ENCODE results near the gene SPRTN.

The SPRTN gene

DNA sequence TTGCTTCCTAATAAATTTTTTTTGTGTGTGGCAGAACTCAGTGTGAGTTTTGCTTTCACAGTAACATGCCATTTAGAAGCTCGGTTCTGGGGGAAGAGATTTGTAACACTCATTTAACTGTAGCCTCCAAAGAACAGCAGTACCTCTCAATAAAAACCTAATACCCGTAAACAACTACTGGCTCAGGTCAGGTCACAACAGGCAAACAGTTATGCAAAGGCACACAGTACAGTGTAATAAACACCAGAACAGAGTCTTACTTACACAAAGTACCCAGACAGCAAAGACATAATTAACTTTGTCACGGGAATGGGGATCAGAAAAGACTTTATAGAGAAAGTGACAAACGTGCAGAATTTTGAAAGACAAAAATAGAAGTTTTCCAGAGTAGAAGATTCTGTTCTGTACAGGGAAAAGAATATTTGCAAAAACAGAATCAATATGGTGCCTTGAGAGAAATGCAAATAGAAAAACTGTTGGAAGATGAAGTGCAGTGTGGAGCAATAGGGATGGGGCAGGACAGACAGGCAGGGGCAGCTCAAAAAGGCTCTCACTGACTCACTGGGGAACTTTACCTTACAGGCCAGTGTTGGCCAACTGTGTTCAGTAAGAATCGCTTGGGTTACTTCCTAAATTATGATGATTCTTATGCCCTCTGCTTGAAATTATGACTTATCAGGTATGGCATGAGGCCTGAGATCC is 45.2 kb downstream of the SPRTN start:
- no peak for DNase-seq

DNA sequence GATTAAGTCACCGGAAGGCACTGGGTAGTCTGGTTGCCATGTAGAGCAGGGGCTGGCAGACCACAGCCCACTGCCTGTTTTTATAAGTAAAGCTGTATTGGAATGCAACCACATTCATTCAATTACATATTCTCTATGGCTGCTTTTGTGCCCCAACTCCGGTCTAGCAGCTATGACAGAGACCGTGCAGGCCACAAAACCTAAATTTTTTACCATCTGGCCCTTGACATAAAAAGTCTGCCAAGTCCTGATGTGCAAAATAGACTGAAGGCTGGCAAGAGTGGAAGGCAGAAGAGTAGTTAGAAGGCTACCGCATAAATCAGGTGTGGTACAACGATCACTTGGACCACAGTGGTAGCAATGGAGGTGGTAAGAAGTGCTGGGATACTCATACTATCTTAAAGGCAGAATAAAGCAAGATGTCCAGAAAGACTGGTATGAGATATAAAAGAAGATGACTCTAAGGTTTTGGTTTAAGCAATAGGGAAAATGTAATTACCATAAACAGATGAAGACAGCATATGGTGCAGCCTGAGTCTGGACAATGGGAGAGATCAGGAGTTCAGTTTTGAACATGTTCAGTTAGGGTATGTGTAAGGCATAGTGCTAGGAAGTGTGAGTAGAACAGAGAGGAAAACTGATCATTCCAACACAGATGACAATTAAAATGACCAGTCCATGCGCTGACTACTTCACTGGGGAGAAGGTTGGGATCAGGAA is 46.8 kb downstream of the SPRTN start:
- DNase-seq: no peak

DNA sequence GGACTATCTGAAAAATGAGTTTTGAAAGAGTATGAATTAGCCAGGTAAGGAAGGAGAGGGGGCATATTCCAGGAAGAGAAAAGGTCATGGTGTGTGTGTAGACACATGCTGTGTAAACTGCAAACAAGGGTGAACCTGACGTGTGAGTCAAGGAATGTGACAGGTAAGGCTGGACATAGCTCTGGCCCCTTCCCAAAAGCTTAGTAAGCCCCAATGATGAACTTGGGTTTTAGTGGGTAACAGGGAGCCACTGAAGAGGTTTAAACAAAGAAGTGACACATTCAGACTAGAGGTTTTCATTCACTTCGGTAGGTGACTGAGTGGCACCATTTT is 47.3 kb downstream of the SPRTN start:
- no peak for DNase-seq

DNA sequence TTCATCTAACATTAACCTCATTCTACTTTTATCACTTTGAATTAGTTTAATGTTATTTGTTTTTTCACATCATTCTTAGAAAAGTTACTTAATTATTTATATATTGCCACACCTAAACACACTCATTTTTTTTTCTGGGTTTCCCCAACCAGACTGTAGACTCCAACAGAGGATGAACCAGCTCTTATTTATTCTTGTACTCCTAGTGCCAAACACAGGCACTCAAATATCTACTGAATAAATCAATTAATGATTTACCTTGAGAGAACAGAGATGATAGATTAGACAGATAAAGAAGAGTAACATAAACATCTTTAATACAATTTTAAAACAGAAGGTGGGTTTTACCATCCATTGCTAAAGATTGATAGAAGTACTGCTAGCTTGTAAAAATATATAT is 48.4 kb downstream of the SPRTN start:
- no peak for DNase-seq

DNA sequence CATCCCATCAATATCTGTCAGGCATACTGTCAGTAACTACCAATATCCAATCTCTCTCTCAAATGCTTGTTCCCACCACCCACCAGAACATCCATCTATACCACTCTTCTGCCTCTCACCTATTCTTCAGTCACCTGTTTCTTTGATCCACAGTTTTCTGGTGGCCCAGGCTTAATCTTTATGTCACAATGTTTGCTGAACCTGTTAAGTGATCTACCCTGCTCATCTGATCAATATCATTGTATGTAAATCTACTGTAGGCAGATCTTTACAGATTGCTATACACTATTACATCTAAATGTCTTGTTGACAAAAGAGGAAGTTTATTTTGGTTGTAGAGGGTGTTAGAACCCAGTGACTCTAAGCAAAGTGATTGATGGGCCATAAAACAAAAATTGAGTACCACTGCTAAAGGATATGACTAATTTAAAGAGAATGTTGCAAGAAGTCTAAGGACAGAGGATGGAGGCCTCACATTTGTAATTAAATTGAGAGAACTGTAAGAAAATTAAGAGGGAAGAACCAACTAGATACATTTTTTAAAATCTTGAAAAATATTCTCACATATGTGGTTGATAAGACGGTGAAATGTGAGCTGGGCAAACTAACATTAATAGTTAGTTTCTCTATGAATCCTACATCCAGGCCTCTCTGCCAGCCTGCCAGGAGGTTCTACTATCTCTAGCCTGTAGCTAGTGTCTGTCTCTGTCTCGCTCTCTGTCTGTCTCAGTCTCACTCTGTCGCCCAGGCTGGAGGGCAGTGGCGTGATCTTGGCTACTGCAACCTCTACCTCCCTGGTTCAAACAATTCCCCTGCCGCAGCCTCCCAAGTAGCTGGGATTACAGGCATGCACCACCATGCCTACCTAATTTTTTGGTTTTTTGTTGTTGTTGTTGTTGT is 49.9 kb downstream of the SPRTN start:
- DNase-seq: no peak

DNA sequence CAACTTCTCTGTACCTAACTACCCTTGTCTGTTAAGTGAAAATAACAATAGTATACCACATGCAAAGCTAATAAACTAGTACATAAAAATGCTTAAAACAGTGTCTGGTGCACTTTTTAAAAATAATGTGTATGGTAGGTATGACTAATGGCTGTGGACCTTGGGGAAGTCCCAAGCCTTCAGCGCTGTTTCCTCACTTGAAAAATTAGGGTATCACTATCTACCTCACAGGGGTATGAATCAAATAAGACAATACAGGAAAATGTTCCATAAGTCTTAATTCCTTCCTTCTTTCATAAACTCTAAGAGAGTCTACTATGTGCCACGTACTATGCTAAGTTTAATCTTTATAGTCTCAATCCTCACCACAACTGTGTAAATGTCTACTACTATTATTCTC is 52.0 kb downstream of the SPRTN start:
- DNase-seq: no peak

DNA sequence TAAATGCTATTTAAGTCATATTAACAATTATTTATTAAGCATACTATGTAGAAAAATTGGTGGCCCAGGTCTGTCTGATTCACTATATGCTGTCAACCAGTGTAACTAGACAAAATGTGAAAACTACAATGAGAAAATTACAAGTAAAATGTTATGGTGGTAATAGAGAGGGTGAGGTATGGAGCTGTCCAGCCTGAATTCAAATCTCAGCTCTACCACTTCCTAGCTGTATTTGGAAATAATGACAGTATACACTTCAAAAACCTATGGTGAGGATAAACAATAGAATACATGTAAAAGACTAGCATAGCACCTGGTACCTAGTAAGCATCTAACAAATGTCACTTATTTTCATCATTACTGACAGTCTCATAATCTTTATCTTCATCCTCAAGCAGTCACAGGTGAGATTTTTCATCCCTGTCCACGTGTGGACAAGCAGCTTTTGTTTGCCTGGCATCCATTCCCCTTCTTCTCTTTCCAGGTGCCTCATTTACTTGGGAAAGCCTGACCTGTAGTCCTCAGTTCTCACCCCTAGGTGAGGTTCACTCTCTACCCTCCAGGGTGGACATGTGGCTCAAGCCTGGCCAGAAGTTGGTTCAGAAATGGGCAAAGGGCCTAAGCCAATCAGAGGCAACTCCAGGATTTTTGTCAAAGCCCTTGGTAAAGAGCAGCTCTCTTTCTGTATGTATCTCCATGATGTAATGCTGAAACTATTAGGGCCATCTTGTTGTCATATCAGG is 54.5 kb downstream of the SPRTN start:
- no peak for DNase-seq

DNA sequence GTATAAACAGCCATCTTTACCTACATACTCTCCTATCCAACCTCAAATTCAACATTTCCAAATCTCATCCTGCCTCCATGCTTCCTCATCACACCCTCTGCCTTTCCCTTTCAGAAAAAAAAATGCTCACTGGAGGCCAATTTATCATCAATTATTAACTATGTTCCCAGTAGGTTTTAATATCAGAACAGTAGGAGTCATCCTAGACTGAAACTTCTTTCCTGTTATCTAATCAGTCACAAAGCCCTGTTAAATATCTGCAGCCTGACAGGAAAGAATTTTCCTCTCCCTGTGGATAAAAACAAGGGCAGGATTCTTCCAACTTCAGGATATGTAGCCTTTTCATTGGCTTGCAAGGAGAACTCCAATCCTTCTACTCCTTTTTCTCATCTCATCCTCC is 55.6 kb downstream of the SPRTN start:
- no peak for DNase-seq

DNA sequence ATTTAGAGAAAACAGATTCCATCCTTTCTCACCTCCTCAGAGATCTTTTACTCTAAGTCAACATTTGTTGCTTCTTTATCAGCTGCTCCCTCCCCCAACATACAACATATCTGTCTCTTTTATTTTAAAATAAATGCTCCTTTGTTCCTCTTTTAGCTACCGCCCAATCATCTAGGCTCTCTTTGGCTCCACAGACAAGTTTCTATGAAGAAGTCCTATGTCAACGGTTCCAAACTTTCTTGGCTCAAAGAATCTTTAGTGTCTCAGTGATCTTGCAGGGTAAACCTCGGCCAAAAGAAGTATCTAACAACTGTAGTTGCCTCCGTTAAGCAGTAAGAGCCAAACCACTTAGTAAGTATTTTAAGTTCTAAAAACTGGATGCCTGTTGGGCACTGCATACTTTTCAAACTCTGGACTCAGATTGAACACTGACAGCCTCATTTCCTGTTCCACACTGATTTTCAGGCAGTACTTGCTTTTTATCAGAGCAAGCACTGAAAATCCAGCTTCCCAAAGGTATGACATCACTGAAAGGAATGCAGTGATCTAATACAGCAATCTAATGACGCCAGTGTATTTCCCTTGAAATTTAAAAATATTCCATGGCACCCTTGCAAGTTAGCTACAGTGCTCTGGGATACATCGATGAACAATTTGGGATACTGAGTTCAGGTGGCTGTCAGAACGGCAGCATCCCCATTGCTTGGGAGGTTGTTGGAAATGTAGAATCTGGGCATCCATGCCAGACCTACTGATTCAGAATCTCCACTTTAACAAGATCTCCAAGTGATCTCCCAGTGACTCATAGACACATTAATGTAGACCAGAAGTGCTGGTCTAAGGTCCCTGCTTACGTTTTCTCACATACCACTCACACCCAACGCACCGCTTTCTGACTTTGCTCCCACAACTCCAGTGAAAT is 57.2 kb downstream of the SPRTN start:
- DNase-seq: no peak

DNA sequence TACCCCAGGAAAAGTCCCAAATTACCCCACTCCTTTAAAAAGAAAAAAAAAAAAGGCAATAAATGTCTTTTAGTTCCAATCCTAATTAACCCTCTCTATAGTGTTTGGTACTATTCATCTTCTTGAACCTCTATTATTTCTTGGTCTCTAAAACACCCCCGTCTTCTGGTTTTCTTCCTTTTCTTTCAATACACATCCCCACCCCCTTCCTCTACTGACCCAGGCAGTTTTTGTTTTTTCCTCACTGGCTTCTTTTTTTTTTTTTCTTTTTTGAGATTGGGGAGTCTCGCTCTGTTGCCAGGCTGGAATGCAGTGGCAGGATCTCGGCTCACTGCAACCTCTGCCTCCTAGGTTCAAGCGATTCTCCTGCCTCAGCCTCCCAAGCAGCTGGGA is 57.9 kb downstream of the SPRTN start:
- DNase-seq: no peak

DNA sequence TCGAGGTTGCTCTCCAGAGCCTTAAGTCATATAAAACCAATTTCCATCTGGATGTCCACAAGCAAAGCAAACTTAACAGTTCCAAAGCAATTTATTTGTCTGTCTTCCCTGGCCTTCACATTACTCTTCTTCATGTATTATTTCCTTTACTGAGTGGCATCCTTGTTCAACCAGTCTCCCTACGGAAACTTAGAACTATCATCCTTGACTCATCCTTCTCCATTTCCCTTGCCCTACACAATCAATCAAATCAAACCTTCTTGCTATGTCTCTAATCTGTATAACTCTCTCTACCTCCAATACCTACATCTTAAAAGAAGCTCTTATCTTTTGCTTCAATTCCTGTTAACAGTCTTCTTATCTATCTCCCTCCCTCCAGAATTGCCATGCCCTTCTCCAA is 58.5 kb downstream of the SPRTN start:
- DNase-seq: no peak

DNA sequence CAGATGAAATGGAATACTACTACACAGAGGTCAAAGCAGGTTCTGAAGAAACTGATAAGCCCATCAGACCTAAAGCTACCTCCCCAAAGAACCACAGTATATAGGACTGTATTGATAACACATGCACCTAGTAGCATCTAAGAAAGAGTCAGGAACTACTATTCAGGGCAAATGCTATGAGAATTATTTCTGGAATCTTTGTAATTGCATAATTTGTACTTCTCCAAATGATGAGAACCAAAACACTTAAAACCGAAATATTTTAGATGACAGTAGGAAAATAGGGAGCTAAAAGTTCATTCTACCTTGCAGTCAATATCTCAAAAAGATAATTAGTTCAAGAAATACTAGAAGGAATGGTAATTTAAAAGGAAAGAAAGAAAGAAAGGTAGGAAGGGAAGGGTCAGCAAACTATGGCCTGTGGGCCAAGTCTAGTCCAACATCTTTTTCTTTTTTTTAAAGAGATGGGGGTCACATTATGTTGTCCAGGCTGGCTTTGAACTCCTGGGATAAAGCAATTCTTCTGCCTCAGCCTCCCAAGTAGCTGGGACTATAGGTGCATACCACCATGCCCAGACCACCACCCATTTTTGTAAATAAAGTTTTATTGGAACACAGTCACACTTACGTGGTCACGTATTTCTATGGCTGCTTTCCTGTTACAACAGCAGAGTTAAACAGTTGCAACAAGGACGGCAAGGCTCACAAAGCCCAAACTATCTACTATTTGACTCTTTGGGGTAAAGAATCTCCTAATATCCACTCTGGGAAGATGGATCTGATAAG is 60.0 kb downstream of the SPRTN start:
- no peak for DNase-seq

DNA sequence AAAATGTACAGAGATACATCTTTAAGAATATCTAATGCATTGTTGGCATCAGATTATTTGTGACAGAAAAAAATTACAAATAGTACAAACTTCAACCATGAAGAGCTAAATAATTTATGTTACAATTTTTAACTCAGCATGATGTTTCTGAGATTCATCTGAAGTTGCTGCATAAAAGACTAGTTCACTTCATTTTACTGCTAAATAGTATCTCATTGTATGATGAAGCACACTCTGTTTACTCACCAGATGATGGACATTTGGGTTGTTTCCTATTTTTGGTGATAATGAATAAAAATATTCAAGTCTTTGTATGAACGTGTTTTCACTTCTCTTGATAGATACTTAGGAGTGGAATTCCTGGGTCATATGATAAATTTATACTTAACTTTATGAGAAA is 63.4 kb downstream of the SPRTN start:
- DNase-seq: no peak

DNA sequence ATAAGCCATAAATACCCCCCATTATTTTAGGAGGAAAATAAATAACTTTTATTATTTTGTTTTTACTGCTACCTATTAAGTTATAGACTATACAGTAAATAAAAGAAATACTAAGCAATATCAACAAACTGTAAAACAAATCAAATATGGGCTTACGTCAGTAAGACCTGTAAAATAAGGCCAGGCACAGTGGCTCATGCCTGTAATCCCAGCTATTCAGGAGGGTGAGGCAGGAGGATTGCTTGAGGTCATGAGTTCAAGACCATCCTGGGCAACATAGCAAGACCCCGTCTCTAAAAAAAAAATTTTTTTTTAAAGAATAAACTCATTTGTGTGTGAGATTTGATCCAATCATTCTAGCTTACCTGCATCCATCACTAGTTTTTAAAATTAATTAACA is 66.2 kb downstream of the SPRTN start:
- DNase-seq: no peak
